Measurements from ENCODE around the gene DLG2. TPM values are rescaled to one million over a fixed set of nuclear protein-coding genes. Genes with fewer than 3 reads are reported as not detected.

The DLG2 gene
- total and polyA plus RNA-seq, 12 donors, result 1.0 to 14.8 (median 7.4) TPM

DNA sequence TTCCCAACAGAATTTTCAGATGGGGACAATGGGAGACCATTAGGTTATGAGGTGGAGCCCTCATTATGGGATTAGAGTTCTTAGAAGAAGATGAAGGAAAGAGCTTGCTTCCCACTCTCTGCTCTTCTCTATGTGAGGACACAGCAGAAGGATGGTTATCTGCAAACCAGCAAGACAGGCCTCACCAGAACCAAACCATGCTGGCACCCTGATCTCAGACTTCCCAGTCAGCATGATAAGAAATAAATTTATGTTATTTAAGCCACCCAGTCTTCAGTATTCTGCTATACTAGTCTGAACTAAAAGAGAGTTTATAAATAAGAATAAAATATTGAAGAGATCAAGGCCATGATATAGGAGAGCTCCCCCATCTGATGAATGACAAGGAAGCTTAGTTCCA lies 1394.6 kb downstream of the DLG2 start:
- no peaks in the 10 kb centered on the region for H3K9me3 ChIP-seq
- ATAC-seq, result no peak

DNA sequence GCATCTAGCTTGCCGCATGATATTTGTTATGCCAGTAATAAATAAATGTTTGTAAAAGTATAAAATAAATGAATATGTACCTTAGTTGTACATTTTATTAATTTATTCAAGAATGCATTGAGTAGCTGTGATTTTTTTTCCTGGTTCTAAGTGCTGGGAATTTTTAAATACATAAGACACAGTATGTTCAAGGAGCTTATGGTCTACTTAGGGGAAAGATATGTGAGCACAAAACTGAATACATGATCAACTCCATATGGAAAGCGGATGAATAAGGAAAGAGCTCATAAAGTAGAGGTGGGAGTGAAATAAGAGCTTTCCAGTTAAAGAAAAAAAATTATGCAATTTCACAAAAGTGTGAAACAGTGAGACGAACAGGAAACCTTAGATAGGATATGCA lies 1396.7 kb downstream of the DLG2 start:
- Histone ChIP-seq H3K27me3 (no peaks in the 10 kb centered on the region), H3K4me1 (no peaks in the 10 kb centered on the region), H3K36me3 (no peaks in the 10 kb centered on the region), H3K4me3 (no peak overlapping the region), H3K27ac (no peak overlapping the region), H3K9me3 (no peaks in the 10 kb centered on the region)
- intact Hi-C loops (cut with DNase I), result no loop called here
- TF ChIP-seq, protein P1, sequence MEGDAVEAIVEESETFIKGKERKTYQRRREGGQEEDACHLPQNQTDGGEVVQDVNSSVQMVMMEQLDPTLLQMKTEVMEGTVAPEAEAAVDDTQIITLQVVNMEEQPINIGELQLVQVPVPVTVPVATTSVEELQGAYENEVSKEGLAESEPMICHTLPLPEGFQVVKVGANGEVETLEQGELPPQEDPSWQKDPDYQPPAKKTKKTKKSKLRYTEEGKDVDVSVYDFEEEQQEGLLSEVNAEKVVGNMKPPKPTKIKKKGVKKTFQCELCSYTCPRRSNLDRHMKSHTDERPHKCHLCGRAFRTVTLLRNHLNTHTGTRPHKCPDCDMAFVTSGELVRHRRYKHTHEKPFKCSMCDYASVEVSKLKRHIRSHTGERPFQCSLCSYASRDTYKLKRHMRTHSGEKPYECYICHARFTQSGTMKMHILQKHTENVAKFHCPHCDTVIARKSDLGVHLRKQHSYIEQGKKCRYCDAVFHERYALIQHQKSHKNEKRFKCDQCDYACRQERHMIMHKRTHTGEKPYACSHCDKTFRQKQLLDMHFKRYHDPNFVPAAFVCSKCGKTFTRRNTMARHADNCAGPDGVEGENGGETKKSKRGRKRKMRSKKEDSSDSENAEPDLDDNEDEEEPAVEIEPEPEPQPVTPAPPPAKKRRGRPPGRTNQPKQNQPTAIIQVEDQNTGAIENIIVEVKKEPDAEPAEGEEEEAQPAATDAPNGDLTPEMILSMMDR (IDR thresholded peaks at IDR 0.05), result no peak
- no peak for DNase-seq
- ATAC-seq, result no peak
- WGBS, 2 donors, result 79 to 87% methylated on average over 3 of the region's 3 CpGs

More for the DNA sequence above, 1394.6 kb downstream of the DLG2 start:
- H3K27me3 ChIP-seq, result no peaks in the 10 kb centered on the region
- H3K27ac ChIP-seq, result no peak overlapping the region
- no peak for DNase-seq
- TF ChIP-seq, protein P1 (IDR thresholded peaks at IDR 0.05), result no peak
- no peak overlapping the region for H3K4me3 ChIP-seq
- H3K36me3 ChIP-seq, result no peaks in the 10 kb centered on the region
- H3K4me1 ChIP-seq, result no peaks in the 10 kb centered on the region
- intact Hi-C loops (cut with DNase I), result no loop called here

DNA sequence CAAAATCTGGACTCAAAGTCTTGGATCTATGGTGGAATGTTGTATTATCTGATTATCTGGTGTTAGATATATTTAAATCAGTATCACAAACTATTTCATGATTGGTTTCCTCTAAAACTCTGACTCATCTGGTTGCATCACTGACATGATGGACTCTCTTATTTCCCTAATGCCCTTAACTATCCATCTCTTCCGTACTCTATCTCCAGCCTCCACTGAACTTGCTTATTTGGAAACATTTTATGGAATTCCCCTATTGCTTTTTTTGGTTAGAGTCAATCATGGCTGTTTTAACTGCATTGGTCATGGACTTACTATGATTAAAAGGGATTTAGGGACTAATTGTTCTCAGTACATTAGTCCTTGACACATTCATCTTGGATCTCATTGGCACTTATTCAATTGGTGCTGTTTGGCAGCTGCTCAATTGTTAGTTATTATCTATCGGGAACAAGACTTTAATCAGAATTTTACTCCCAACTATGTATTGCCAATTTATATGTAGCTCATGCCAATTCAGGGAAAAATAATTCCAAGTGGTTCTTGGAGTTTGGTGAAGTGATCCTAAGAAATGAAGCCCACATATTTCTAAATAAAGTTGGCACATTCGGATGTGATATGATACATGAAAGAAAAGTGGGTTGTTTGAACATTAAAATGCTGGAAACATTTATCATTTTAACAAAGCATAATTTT lies 1399.0 kb downstream of the DLG2 start:
- Histone ChIP-seq H3K27ac (no peak overlapping the region), H3K36me3 (no peaks in the 10 kb centered on the region), H3K27me3 (no peaks in the 10 kb centered on the region), H3K4me1 (no peaks in the 10 kb centered on the region), H3K4me3 (no peak overlapping the region), H3K9me3 (no peaks in the 10 kb centered on the region)
- TF ChIP-seq, protein P1 (IDR thresholded peaks at IDR 0.05), result no peak
- no peak for ATAC-seq
- WGBS, 2 donors, result 51 to 60% methylated on average over 3 of the region's 3 CpGs
- intact Hi-C loops (cut with DNase I), result no loop called here
- DNase-seq, result no peak

DNA sequence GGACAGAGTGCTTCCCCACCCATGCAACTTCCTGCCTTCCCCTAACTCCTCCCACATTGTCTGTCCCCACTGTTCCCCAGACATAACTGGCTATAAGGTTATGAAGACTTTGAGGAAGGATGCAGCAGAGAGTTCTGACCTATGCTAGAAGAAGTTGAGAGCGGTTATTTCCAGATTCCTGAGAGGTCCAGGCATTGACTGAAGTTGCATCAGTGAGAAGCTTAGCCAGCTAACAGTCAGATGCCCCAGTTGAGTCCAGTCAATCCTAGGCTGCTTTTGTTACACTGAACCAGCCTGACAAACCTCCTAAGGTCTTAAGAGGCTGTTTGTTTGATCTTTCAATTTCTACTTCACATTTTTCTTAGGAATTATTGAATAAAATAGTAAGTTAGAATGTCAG lies 1403.1 kb downstream of the DLG2 start:
- H3K27me3 ChIP-seq, result no peaks in the 10 kb centered on the region
- no peak overlapping the region for H3K27ac ChIP-seq
- no peak for DNase-seq
- no peak overlapping the region for H3K4me3 ChIP-seq
- intact Hi-C loops (cut with DNase I), result no loop called here
- WGBS, 2 donors, result 89 to 92% methylated on average over 1 of the region's 1 CpG
- TF ChIP-seq, protein P1 (IDR thresholded peaks at IDR 0.05), result no peak
- no peaks in the 10 kb centered on the region for H3K9me3 ChIP-seq
- ATAC-seq, result no peak
- no peaks in the 10 kb centered on the region for H3K4me1 ChIP-seq
- H3K36me3 ChIP-seq, result no peaks in the 10 kb centered on the region

Data from heart right ventricle (tissue), 16 donors.